AG08396 (cell line): ENCODE results near the gene FAM50B.
A peak's percentile ranks its signal among the peaks of the same experiment; 100 is the strongest.

Experiments
- DNase-seq: peaks from one replicate; pipeline ENCODE4 v3.0.0; 2012; ENCODE audit warnings: low spot score, mixed read lengths

The FAM50B gene

GRCh38 chr6:3848925-3849605 is at the start of gene FAM50B:
Gene FAM50B (plus strand): TSS chr6:3849373. CDS start chr6:3849812, 439 bp downstream.
- DNase-seq = peak; percentile 89

GRCh38 chr6:3799719-3800118 is 49.5 kb upstream of the FAM50B start:
- no peak for DNase-seq

- DNase-seq = no peak
Observed at GRCh38 chr6:3800850-3801591, 48.2 kb upstream of the FAM50B start.

GRCh38 chr6:3801960-3802359 is 47.2 kb upstream of the FAM50B start:
- no peak for DNase-seq

- DNase-seq = peak; percentile 79
Observed at GRCh38 chr6:3803627-3804468, 45.3 kb upstream of the FAM50B start.

- DNase-seq = no peak
Observed at GRCh38 chr6:3804964-3805363, 44.2 kb upstream of the FAM50B start.

- no peak for DNase-seq
Observed at GRCh38 chr6:3805448-3806123, 43.6 kb upstream of the FAM50B start.

- no peak for DNase-seq
Observed at GRCh38 chr6:3806169-3806922, 42.8 kb upstream of the FAM50B start.

GRCh38 chr6:3808199-3808598 is 41.0 kb upstream of the FAM50B start:
- DNase-seq = no peak

- peak; percentile 94 for DNase-seq
Observed at GRCh38 chr6:3808759-3809514, 40.2 kb upstream of the FAM50B start.

GRCh38 chr6:3809515-3809891 is 39.7 kb upstream of the FAM50B start:
- no peak for DNase-seq

GRCh38 chr6:3809982-3810381 is 39.2 kb upstream of the FAM50B start:
- no peak for DNase-seq

- DNase-seq = no peak
Observed at GRCh38 chr6:3811191-3811590, 38.0 kb upstream of the FAM50B start.

GRCh38 chr6:3812596-3812995 is 36.6 kb upstream of the FAM50B start:
- DNase-seq = no peak

GRCh38 chr6:3813150-3813780 is 35.9 kb upstream of the FAM50B start:
- peak; percentile 70 for DNase-seq

- no peak for DNase-seq
Observed at GRCh38 chr6:3813918-3814317, 35.3 kb upstream of the FAM50B start.

- DNase-seq = no peak
Observed at GRCh38 chr6:3814539-3814938, 34.6 kb upstream of the FAM50B start.

- DNase-seq = no peak
Observed at GRCh38 chr6:3816251-3816650, 32.9 kb upstream of the FAM50B start.

- DNase-seq = no peak
Observed at GRCh38 chr6:3819161-3820110, 29.7 kb upstream of the FAM50B start.
